A673 (cell line): ENCODE results near the gene TFF2. TPM values are rescaled to one million over a fixed set of nuclear protein-coding genes. Genes with fewer than 3 reads are reported as not detected.

ENCODE experiments used
- BruUV-seq: library from RNA; stranded (reverse); fragments of 400-500 nt; replicated peaks from 2 replicates; lab custom pipeline; 2021; lab: Mats Ljungman, UMichigan
- CTCF ChIA-PET: fragments of 300-600 bp; sonication (Branson Sonifier 250); formaldehyde crosslinking; loops from one replicate; lab custom pipeline; 2022; ENCODE audit warnings: antibody characterized with exemption; lab: Charles Lee
- POLR2A ChIA-PET: fragments of 300-600 bp; sonication (Branson Sonifier 250); formaldehyde crosslinking; loops from one replicate; lab custom pipeline; 2022; ENCODE audit warnings: antibody characterized with exemption; ENCODE audit not compliant: low non-redundant PET; lab: Charles Lee
- DNase-seq: peaks from one replicate; pipeline ENCODE4 v3.0.0-alpha.2; 2015; ENCODE audit warnings: low spot score
- H3K27ac ChIP-seq: fragments of 200-600 bp; sonication (generic); 2 replicates; pipeline ENCODE4 v1.5.1; 2016; ENCODE audit warnings: mixed run types, low read depth, mild to moderate bottlenecking, mixed read lengths, antibody characterized with exemption, low read length; ENCODE audit not compliant: poor library complexity, severe bottlenecking
- H3K27me3 ChIP-seq: fragments of 200-600 bp; sonication (generic); replicated peaks from 2 replicates; pipeline ENCODE4 v1.6.1; 2017; ENCODE audit warnings: mixed run types, low read depth, mild to moderate bottlenecking, mixed read lengths, antibody characterized with exemption, low read length; ENCODE audit not compliant: insufficient read depth, poor library complexity
- H3K36me3 ChIP-seq: fragments of 200-600 bp; sonication (generic); 2 replicates; pipeline ENCODE4 v1.6.1; 2016; ENCODE audit warnings: mixed run types, mild to moderate bottlenecking, mixed read lengths, antibody characterized with exemption, low read length; ENCODE audit not compliant: insufficient read depth, poor library complexity, severe bottlenecking
- H3K4me1 ChIP-seq: fragments of 200-600 bp; sonication (generic); 2 replicates; pipeline ENCODE4 v1.6.1; 2017; ENCODE audit warnings: mixed run types, mild to moderate bottlenecking, mixed read lengths, antibody characterized with exemption, low read length; ENCODE audit not compliant: insufficient read depth, poor library complexity, severe bottlenecking
- H3K4me3 ChIP-seq: fragments of 200-600 bp; sonication (generic); 2 replicates; pipeline ENCODE4 v1.5.1; 2016; ENCODE audit warnings: low read depth, mixed run types, mild to moderate bottlenecking, mixed read lengths, low read length; ENCODE audit not compliant: poor library complexity, severe bottlenecking
- H3K9me3 ChIP-seq: fragments of 200-600 bp; sonication (generic); 2 replicates; pipeline ENCODE4 v1.6.1; 2016; ENCODE audit warnings: mixed run types, low read depth, mild to moderate bottlenecking, mixed read lengths, antibody characterized with exemption, low read length; ENCODE audit not compliant: poor library complexity, severe bottlenecking
- EZH2 ChIP-seq: fragments of 200-600 bp; sonication (generic); IDR thresholded peaks from 2 replicates; pipeline ENCODE4 v1.6.1; 2017; ENCODE audit warnings: borderline replicate concordance, low read depth, mild to moderate bottlenecking, mixed read lengths, antibody characterized with exemption, low read length; ENCODE audit not compliant: poor library complexity, severe bottlenecking
- intact Hi-C: fragments of 100-400 bp; cut with micrococcal nuclease; formaldehyde crosslinking; loops from one replicate; pipeline ENCODE4 v1.10.0; 2022; ENCODE audit not compliant: unreplicated experiment
- total RNA-seq: library from RNA; stranded (reverse); gene quantifications from 2 replicates; pipeline ENCODE4 v1.2.3, GENCODE V29; 2021
- TF ChIP-seq, protein P1 (sequence below): fragments of 300-800, 200-600 bp; sonication (generic); conservative IDR thresholded peaks from 2 replicates; pipeline ENCODE4 v1.5.1; 2017; ENCODE audit warnings: low read depth, mild to moderate bottlenecking, antibody characterized with exemption, low read length, moderate library complexity, mixed read lengths

Gene TFF2
- total RNA-seq, 1 experiment from 2014 or later: not detected

DNA sequence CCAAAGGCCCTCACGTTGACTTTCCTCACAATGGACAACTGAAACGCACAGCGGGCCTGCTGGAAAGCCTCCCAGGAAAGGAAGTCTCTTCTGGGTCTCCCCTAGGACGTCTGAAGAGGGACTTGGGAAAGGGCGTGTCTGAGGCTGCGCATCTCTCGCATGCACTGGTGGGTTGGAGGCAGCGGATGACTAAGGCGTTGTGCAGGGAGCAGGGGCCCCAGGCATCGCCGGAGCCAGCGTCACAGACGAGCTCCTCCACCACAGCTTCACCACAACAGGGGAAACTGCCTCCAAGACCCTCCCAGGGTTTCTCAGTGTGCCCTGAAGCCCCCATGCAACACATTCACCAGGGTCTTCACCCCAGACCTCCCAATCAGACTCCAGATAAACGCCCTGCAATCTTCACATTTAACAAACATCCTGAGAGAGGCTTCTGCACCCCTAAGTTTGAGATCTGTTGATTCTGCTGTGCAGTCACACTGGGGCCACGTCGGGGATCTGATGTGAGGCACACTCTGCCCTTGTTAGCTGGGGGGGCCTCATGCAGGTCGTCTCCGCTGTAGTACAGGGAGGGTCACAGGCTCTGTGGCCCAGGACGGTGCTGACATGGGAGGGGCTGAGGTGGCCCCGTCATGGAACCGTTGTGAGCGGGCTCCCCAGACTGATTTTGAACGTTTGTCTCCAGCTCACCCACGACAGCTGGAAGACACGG lies 22.6 kb upstream of the TFF2 start:
- intact Hi-C loops: no loop called here

GRCh38 chr21:42370894-42371654 lies 20.3 kb upstream of the TFF2 start:
- H3K4me3 ChIP-seq: no peak overlapping the region
- ChIA-PET CTCF (interaction anchor here (0.7 kb wide), 1 partner anchor 135 kb away, joined by 7 read pairs; no protein-coding TSS in a partner anchor), POLR2A (no interaction called here)
- TF ChIP-seq EZH2: no peak
- TF ChIP-seq, protein P1, sequence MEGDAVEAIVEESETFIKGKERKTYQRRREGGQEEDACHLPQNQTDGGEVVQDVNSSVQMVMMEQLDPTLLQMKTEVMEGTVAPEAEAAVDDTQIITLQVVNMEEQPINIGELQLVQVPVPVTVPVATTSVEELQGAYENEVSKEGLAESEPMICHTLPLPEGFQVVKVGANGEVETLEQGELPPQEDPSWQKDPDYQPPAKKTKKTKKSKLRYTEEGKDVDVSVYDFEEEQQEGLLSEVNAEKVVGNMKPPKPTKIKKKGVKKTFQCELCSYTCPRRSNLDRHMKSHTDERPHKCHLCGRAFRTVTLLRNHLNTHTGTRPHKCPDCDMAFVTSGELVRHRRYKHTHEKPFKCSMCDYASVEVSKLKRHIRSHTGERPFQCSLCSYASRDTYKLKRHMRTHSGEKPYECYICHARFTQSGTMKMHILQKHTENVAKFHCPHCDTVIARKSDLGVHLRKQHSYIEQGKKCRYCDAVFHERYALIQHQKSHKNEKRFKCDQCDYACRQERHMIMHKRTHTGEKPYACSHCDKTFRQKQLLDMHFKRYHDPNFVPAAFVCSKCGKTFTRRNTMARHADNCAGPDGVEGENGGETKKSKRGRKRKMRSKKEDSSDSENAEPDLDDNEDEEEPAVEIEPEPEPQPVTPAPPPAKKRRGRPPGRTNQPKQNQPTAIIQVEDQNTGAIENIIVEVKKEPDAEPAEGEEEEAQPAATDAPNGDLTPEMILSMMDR: no peak
- H3K27ac ChIP-seq: no peak overlapping the region
- DNase-seq: no peak
- H3K9me3 ChIP-seq: no peaks in the 10 kb centered on the region
- intact Hi-C loops: no loop called here
- H3K4me1 ChIP-seq: peaks cover 3% of the 10 kb centered on the region
- H3K27me3 ChIP-seq: no peaks in the 10 kb centered on the region
- no peaks in the 10 kb centered on the region for H3K36me3 ChIP-seq
- BruUV-seq: no TSS peak

More for the DNA sequence above, 22.6 kb upstream of the TFF2 start:
- Histone ChIP-seq H3K4me1 (no peaks in the 10 kb centered on the region), H3K27me3 (no peaks in the 10 kb centered on the region), H3K4me3 (no peak overlapping the region), H3K27ac (no peak overlapping the region), H3K9me3 (no peaks in the 10 kb centered on the region), H3K36me3 (no peaks in the 10 kb centered on the region)
- CTCF ChIA-PET: no interaction called here
- POLR2A ChIA-PET: no interaction called here
- TF ChIP-seq, protein P1: no peak
- no peak for TF ChIP-seq EZH2
- BruUV-seq: no TSS peak
- no peak for DNase-seq

DNA sequence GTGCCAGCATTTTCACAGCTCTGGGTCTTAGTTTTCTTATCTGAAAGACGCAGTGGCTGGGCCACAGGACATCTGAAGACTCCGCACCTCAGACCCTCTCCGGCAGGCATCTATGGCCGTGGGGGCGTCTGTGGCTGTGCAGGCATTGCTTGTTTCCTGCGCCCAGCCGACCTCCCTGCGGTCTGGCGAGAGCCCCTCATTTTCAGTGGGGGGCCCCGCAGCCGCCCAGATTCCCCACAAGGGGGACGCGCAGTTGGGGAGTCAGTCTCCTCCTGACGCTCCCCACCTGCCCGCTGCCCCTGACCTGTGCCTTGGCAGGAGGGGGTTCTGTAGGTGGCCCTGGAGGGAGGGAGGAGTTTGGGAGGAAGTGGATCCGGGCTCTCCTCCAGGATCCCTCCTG lies 19.0 kb upstream of the TFF2 start:
- peaks cover 3% of the 10 kb centered on the region for H3K4me1 ChIP-seq
- no peaks in the 10 kb centered on the region for H3K9me3 ChIP-seq
- H3K4me3 ChIP-seq: no peak overlapping the region
- ChIA-PET CTCF (no interaction called here), POLR2A (no interaction called here)
- no TSS peak for BruUV-seq
- intact Hi-C loops: no loop called here
- TF ChIP-seq, protein P1: no peak
- no peak for TF ChIP-seq EZH2
- H3K27ac ChIP-seq: no peak overlapping the region
- H3K27me3 ChIP-seq: no peaks in the 10 kb centered on the region
- H3K36me3 ChIP-seq: no peaks in the 10 kb centered on the region
- no peak for DNase-seq
